ENCODE measurements around the gene ZBTB2.
A peak's percentile ranks its signal among the peaks of the same experiment; 100 is the strongest.
"Not testable (repeated sequence)": the region's sequence is repeated elsewhere in the genome, so short reads cannot be mapped to it uniquely, and the experiment has no call there.

ZBTB2 gene

GRCh38 chr6:151402228-151402627 lies 10.9 kb upstream of the ZBTB2 start:
- no peak for DNase-seq (ENCODE audit: low read depth in 2 of 2)

GRCh38 chr6:151400473-151400872 lies 9.1 kb upstream of the ZBTB2 start:
- no peak for DNase-seq (ENCODE audit: low read depth in 2 of 2)

- DNase-seq (ENCODE audit: low read depth in 2 of 2), result no peak
Measured at GRCh38 chr6:151399679-151400078, 8.3 kb upstream of the ZBTB2 start.

GRCh38 chr6:151393410-151393809 lies 2.1 kb upstream of the ZBTB2 start:
- DNase-seq (ENCODE audit: low read depth in 2 of 2), result no peak

GRCh38 chr6:151392427-151392826 lies 1.1 kb upstream of the ZBTB2 start:
- DNase-seq (ENCODE audit: low read depth in 2 of 2), result no peak

- DNase-seq (ENCODE audit: low read depth in 2 of 2), result peak; percentile 58 to 66
Measured at GRCh38 chr6:151390851-151391470, 398 bp downstream of the ZBTB2 start.

GRCh38 chr6:151390276-151390850 lies 996 bp downstream of the ZBTB2 start:
- peak; percentile 90 to 95 for DNase-seq (ENCODE audit: low read depth in 2 of 2)

GRCh38 chr6:151389618-151390275 lies 1.6 kb downstream of the ZBTB2 start:
- no peak for DNase-seq (ENCODE audit: low read depth in 2 of 2)

- no peak for DNase-seq (ENCODE audit: low read depth in 2 of 2)
Measured at GRCh38 chr6:151388997-151389617, 2.3 kb downstream of the ZBTB2 start.

GRCh38 chr6:151388236-151388635 lies 3.1 kb downstream of the ZBTB2 start:
- DNase-seq (ENCODE audit: low read depth in 2 of 2), result no peak

- no peak for DNase-seq (ENCODE audit: low read depth in 2 of 2)
Measured at GRCh38 chr6:151387175-151387970, 4.0 kb downstream of the ZBTB2 start.

GRCh38 chr6:151385177-151385576 lies 6.2 kb downstream of the ZBTB2 start:
- no peak for DNase-seq (ENCODE audit: low read depth in 2 of 2)

- DNase-seq (ENCODE audit: low read depth in 2 of 2), result no peak
Measured at GRCh38 chr6:151384151-151384550, 7.2 kb downstream of the ZBTB2 start.

GRCh38 chr6:151382631-151383030 lies 8.7 kb downstream of the ZBTB2 start:
- DNase-seq (ENCODE audit: low read depth in 2 of 2), result not testable (repeated sequence)

GRCh38 chr6:151381722-151382121 lies 9.6 kb downstream of the ZBTB2 start:
- DNase-seq (ENCODE audit: low read depth in 2 of 2), result no peak

- no peak for DNase-seq (ENCODE audit: low read depth in 2 of 2)
Measured at GRCh38 chr6:151380848-151381205, 10.5 kb downstream of the ZBTB2 start.

GRCh38 chr6:151379933-151380847 lies 11.2 kb downstream of the ZBTB2 start:
- DNase-seq (ENCODE audit: low read depth in 2 of 2), result no peak

GRCh38 chr6:151377095-151377494 lies 14.3 kb downstream of the ZBTB2 start:
- no peak for DNase-seq (ENCODE audit: low read depth in 2 of 2)

- DNase-seq (ENCODE audit: low read depth in 2 of 2), result no peak
Measured at GRCh38 chr6:151376440-151376839, 14.9 kb downstream of the ZBTB2 start.

- DNase-seq (ENCODE audit: low read depth in 2 of 2), result no peak
Measured at GRCh38 chr6:151375833-151376232, 15.5 kb downstream of the ZBTB2 start.
